GM12873 (cell line): ENCODE measurements around the gene RAD51B.

Source experiments
- CTCF ChIP-seq: IDR thresholded peaks from 2 replicates; pipeline ENCODE4 v1.5.1; 2012; ENCODE audit warnings: low read depth, mild to moderate bottlenecking, moderate library complexity, low read length, control low read depth; ENCODE audit not compliant: insufficient read depth; ENCODE audit errors: missing control alignments

RAD51B gene

GRCh38 chr14:67857778-67858350 is 38.3 kb downstream of the RAD51B start:
- no peak for TF ChIP-seq CTCF

DNA sequence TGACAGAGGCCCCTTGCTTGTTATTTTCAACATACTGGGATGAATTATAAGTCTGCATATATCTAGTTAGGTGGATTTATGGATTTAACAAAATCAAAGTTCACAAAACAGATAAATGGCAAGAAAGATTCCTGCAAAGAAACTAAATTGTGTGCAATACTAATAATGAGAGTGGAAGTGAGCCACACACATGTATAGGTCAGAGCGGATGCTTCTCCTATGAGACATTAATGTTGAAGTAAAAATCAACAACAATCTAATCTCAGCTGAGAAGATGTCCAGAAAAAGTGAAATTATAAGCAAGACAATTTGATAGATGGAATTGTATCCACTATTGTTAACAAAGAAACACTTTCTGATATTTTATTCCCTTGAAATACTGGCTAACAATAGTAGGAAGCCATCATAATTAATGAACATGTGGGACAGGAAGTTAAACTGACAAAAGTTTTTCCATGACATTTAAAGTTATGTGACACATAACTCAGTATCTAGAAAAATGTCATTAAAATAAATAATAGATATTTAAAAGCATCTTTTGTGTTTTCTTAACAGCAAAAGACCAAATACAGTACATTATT is 39.7 kb downstream of the RAD51B start:
- TF ChIP-seq CTCF: no peak

DNA sequence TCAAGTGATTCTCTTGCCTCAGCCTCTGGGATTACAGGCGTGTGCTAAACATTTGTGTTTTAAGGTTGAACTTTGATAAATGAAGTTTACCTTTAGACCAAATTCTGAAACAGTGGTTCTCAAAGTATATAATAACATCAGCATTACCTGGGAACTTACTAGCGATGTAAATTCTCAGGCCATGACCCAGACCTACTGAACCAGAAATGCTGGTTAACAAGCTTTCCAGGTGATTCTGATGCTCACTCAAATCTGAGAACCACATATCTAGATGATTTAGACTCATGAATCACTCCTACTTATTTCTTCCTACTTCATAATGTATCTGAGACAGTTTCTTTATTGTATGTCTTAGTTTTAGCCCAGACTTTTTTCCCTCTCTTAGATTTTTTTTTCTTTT is 43.6 kb downstream of the RAD51B start:
- TF ChIP-seq CTCF: no peak

GRCh38 chr14:67875175-67876006 is 55.8 kb downstream of the RAD51B start:
- TF ChIP-seq CTCF: no peak

DNA sequence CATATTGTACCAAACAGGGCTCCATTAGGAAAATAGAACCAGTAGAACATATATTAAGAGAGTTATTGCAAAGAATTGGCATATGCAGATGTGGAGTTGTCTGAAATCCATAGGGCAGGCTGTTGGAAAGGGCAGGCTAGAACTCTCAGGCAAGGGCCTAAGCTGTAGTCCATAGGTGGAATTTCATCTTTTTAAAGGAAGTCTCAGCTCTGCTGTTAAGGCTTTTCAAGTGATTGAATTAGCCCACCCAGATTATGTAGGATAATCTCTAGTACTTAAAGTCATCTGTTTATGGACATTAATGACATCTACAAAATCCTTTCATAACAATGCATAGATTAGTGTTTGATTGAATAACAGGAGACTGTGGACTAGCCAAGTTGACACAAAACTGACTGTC is 59.4 kb downstream of the RAD51B start:
- TF ChIP-seq CTCF: no peak

- no peak for TF ChIP-seq CTCF
Measured at GRCh38 chr14:67881225-67881624, 61.6 kb downstream of the RAD51B start.

DNA sequence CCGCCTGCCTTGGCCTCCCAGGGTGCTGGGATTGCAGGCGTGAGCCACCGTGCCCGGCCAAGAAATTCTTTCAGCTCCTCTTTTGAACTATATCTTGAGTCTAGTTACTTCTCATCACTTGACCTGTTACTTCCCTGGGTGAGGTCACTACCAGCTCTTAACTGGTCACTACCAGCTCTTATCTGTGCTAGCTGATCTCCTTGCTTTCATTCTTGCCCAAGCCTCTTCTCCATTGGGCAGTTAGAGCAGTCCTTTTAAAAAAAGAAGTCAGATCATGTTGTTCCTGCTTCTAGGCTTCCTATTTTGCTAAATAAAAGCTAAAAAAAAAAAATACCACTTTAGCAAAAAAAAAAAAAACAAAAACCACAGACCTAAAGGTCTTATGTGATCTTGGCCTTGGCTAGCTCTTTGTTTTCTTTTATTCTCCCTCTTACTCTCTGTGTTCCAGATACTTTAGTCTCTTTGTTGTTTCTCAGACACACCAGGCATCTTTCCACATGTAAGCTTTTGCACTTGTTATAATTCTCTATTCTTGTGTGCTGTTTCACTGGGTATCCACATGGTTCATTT is 63.5 kb downstream of the RAD51B start:
- TF ChIP-seq CTCF: no peak
